Stimulated activated CD4-positive, alpha-beta T cell treated with anti-CD3 and anti-CD28 coated beads, Interleukin-15, amount 100 ng/mL, for 48 hours (primary cell): Measurements from ENCODE around the gene HDAC9.

Experiments
- DNase-seq, 2 donors: peaks; one replicate each; pipeline ENCODE4 v3.0.0-alpha.2; 2020; ENCODE audit warnings: low read depth in 2 of 2

The HDAC9 gene

DNA sequence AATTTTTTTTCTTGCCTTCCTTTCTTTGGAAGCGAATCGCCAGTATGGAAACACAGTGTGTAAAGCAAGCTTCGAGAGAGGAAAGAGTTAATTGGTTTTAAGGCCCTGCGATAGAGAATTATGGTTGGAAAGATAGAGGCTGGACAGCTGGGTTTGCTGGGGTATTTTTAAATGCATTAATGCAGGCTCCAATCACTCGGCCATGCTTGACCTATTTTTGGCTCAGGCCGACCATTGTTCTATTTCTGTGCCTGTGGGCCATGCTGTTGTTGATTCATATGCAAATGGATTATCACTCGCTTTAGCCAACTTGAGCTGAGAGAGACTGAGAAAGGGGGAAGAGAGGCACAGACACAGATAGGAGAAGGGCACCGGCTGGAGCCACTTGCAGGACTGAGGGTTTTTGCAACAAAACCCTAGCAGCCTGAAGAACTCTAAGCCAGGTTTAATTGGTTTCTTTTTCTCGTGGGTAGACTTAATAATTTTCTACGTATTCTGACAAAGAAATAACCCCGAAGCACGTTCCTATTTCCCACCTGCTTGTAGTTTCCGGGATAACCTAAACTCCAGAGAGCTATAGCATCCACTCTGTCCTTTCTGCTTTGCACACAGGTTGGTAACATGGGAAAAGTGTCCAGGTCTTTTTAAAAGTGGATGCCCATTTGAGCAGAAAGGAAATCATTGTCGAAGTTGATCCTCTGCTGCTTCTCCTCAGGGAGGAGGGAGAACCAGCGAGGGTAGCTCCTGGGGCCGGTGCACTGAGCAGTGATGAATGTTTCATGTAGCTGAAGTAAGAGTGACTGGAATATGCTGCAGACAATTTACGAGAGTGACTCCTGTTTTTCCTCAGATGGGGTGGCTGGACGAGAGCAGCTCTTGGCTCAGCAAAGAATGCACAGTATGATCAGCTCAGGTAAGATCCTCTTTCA lies at the start of gene HDAC9:
Gene HDAC9, plus strand, starts transcription at position 338 of the 929 bp plus-strand sequence. Its CDS starts 554 bp downstream, at position 892.
- DNase-seq, result no peak

- no peak for DNase-seq
Measured at GRCh38 chr7:18445916-18446520, 49.5 kb upstream of the HDAC9 start.

GRCh38 chr7:18450019-18450418 lies 45.5 kb upstream of the HDAC9 start:
- DNase-seq, result no peak

DNA sequence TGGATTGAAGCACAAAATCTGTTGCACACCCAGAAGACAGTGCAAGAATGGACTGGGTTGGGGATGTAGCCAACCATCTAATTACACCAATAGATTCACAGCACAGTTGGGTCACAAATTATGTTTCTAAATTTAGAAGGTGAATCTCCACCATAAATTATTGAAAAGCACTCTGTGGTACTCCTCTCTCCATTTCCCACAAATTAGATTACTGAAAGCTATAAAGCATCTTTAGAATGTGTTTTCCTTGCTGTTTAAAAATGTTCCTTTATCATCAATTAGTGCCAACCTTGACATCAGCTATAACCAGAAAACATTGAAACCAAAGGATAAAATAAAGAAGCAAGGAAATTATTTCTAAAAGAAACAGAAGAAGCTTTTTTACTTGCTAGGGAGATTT lies 39.9 kb upstream of the HDAC9 start:
- no peak for DNase-seq

DNA sequence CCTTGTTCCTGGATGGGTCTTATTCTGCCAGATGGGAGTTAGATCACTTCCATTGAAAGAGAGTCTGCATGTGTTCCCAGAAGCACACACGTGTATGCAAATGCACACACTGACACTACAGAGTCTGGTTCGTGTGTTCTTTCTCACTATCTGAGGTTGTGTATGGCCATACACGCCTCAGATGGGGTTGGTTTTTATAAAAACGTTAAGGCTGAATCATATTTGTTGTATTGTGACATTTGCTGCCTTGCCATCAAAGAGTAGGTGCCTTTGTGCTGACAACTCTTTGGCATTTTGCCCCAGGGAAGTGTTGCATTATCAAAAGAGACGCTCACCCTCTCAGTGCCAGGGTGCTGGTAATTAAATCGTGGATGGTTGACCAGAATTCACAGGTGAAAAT lies 37.7 kb upstream of the HDAC9 start:
- DNase-seq, result no peak

GRCh38 chr7:18458830-18459229 lies 36.7 kb upstream of the HDAC9 start:
- DNase-seq, result no peak

GRCh38 chr7:18459484-18460245 lies 35.9 kb upstream of the HDAC9 start:
- DNase-seq, result no peak

- no peak for DNase-seq
Measured at GRCh38 chr7:18461785-18462467, 33.6 kb upstream of the HDAC9 start.

GRCh38 chr7:18464830-18465229 lies 30.7 kb upstream of the HDAC9 start:
- DNase-seq, result no peak

DNA sequence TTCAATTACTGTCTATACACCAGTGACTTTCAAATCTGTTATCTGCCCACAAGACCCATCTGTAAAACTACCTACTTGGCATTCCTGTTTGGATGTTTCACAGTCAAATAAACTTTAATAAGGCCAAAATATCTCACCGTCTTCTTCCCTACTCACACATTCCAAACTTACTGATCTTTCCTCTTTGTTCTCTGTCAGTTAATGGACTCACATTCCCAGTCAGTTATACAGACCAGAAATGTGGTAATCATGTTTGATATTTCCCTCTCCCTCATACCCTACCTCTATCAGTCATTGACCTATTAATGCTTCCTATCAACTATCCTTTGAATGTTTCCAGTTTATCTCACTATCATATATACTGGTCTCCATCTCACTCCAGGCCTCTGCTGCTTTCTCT lies 28.5 kb upstream of the HDAC9 start:
- DNase-seq, result no peak

DNA sequence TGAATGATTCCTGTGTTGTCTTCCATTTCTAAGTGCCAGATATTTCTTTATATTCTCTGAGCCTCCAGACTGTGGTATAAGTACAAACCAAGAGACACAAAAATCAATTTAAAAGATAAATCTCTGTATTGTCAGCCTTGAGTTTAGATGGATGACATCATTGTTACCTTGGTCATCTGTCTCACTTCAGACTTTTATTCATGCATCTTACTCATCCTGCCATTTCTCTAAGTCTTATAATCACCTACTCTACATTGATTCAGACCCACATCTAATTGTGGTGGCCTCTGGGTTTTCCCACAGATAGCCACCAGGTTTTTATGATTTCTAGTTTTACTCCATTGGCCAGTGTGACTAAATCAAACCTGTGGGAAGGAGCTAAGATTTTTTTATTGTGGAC lies 26.8 kb upstream of the HDAC9 start:
- DNase-seq, result no peak

DNA sequence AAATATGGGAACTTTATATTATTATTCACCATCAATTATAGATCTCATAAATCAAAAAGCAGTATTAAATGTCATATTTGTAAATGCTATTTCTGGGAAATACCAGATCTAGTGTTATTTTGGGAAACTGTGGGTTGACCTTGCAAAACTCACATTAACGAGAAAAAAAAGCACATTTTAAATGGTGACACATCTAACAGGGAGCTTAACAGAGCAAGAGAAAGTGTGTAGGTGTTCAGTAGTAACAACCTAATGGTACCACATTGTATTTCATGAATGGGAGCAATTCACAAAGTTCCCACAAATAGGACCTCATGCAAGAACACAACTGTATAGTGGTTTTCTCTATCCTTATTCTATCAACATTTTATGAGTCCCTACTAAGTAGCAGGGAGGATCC lies 26.2 kb upstream of the HDAC9 start:
- DNase-seq, result no peak

DNA sequence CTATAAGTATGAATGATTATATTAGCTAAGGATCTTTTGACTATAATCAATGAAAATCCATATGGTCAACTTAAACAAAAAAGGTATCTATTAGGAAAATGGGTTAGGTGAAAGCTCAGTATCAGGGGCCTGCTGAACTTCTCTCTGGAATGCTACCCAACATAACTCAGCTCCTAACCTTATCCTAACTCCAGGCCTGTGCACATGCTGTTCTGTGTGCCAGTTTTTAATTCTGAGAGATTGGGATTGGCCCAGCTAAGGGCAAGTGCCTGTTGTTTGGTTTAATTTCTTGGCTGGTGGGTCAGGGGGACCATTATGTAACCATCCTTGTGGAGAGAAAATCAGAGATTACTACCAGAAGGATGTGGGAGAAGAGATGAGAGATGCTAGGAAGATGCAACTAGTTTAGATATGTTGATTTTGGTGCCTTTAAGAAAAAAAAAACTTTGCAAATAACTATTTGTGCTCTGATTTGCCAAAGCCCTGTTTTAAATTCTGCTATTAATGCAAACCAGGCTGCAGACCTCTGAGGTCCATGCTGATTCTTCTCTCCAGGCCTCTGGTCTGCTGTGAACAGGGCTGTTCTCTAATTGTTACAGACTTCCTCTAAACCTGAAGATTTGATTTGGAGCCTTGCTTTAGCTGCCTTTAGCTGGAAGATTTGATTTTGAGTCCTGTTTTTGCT lies 23.9 kb upstream of the HDAC9 start:
- DNase-seq, result no peak

DNA sequence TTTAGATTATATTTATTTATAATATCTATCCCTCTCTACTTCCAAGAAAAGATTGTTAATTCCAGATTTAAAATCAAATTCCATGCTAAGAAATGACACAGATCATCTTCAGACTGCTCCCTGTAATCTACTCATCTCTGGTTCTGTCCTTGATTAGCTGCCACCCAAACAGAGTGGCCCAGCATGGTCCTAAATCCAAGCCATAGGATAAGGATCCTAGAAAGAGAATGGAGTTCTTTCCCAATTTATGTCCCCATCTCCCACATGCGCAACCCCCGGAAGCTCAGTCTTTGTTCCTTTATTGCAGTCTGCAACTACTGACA lies 23.4 kb upstream of the HDAC9 start:
- DNase-seq, result no peak

DNA sequence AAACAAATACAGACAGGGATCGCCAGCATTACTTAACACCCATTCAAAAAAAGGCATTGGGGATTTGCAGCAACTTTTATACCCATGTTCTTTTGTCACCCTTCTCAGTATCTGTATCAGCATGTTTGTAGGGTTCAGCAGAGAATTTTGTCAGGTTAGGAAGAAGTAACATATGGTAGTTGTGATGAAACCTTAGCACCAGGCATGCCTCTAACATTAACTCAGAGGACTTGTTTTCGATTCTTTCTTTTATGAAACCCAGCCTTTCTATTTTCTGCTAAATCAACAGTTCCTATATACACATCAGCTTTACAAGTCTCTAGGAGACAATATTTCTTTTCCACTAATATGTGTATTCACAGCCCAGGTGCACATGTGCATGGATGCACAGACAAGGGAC lies 22.4 kb upstream of the HDAC9 start:
- DNase-seq, result no peak

GRCh38 chr7:18474944-18475343 lies 20.6 kb upstream of the HDAC9 start:
- DNase-seq, result no peak

DNA sequence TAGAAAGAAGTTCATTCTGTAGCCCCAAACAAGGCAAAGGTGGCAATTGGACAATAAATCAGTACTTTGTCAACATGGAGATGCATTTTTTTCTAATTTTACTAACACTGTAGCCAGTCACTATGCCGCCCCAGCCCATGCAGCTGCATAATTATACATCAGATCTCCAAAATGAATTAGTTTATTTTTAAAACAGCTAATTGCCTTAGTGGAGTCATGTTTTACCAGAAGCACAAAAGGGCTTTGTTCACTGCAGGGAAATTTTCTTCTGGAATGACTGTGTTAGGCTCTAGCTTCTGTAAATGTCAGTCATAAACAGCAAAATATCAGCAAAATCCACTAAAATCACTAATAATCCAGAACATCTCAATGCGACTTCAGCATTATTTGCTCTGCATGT lies 20.1 kb upstream of the HDAC9 start:
- no peak for DNase-seq

DNA sequence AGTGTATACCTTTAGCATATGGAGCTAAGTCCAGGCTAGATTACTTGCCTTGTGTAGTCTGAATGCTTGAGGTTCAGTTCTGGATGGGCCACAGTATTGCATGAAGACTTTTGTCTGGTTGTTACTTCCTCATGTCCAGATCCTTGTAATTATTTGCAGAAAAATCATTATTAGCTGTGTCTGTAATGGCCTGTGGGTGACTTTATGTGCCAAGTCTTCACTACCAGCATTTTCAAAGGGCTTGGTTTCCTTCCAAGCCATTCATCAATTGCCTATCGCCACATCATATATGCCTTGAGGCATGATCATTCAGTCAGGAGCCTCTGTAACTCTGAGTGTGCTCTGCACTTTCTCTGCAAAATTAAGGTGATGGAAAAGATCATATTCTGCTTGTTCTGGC lies 13.8 kb upstream of the HDAC9 start:
- DNase-seq, result no peak

GRCh38 chr7:18488049-18488448 lies 7.5 kb upstream of the HDAC9 start:
- DNase-seq, result no peak

DNA sequence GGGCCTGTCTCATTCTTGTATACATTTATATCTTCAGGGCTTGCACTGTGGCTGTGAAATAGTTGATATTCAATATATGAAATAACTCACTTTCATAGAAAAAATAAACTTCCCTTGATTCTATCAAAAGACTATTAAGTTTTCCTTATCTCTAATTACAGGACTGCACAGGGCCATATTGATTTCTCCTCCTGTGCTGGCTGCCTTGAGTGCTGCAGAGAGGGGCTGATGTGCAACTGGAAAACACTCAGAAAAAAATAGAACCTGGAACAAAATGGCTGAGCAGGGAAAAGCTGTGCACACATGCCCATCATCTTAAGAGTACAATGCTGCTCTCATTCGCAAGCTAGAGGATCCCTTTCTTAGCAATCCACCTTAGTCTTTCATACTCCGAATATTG lies 5.9 kb upstream of the HDAC9 start:
- DNase-seq, result no peak

- no peak for DNase-seq
Measured at GRCh38 chr7:18491871-18492270, 3.7 kb upstream of the HDAC9 start.

GRCh38 chr7:18494406-18494805 lies 1.1 kb upstream of the HDAC9 start:
- DNase-seq, result no peak
